ENCODE data around the gene LILRB5. TPM values are rescaled to one million over a fixed set of nuclear protein-coding genes. Genes with fewer than 3 reads are reported as not detected.

The LILRB5 gene
- total RNA-seq (2013) = 0.60 TPM
- polyA plus RNA-seq (1 to 10 TPM in 1 of 3 donors, under 1 TPM in 2; 0.14 to 1.1 (median 0.17) TPM), polyA minus RNA-seq (0.42 and 0.48 TPM in 2 replicates), total RNA-seq (0.21 to 6.8 (median 1.3) reads per million in 11 experiments)

DNA sequence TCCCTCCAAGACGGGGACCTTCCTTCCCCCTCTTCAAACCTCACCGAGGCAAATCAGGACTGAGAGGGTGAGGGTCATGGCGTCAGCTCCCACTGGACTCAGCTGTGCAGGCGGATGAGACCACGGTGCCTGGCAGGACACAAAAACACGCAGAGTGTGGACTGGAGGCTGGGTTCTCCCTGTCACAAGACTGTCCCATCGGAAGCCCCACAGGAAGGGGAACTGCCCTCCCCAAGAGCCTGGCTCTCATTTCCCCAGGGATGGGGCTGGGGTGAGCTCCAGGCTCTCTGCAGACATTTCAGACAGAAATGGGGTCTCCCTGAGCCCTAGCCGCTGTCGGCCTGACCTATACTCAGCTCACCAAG, at the start of gene LILRB5:
LILRB5 (minus strand) TSS at position 158 of the 365 bp plus-strand sequence; CDS start at position 78, 80 bp downstream.
- Histone ChIP-seq H3K27me3 (ENCODE audit: control insufficient read depth in 2 of 2, insufficient read depth in 2 of 2, low read length in 2 of 2) (peaks cover 0 to 5% of the 10 kb centered on the region in 2 donors), H3K9me3 (replicated peaks in 1 of 2; ENCODE audit: control insufficient read depth in 1 of 2, insufficient read depth in 1 of 2, low read length in 2 of 2) (no peaks in the 10 kb centered on the region), H4K20me1 (ENCODE audit: insufficient read depth, low read length) (no peaks in the 10 kb centered on the region), H3K4me3 (replicated peaks in 1 of 3; ENCODE audit: low read depth in 2 of 3, low read length in 3 of 3) (no peak within 1 kb of the TSS), H3K79me2 (ENCODE audit: insufficient read depth, low read length) (no peaks in the 10 kb centered on the region), H3K4me2 (replicated peaks; ENCODE audit: extremely low read depth, low read length, poor library complexity, severe bottlenecking) (no peak within 1 kb of the TSS), H3K36me3 (replicated peaks in 1 of 2; ENCODE audit: control insufficient read depth in 1 of 2, insufficient read depth in 2 of 2, low read length in 2 of 2) (no peaks in the 10 kb centered on the region), H3K4me1 (ENCODE audit: control insufficient read depth in 1 of 2, insufficient read depth in 2 of 2, low read length in 2 of 2) (peaks cover 10 to 22% of the 10 kb centered on the region in 2 donors), H3K9ac (ENCODE audit: insufficient read depth, low read length, poor library complexity, severe bottlenecking) (no peak within 1 kb of the TSS), H2AFZ (ENCODE audit: insufficient read depth, low read depth, low read length, poor library complexity, severe bottlenecking) (peak within 1 kb of the TSS; percentile 35), H3K27ac (ENCODE audit: low read depth in 1 of 2, low read length in 2 of 2) (no peak within 1 kb of the TSS)
- H3K4me3 Mint-ChIP-seq = peak within 1 kb of the TSS in 1 of 2 donors; percentile 52
- H3K27me3 Mint-ChIP-seq (ENCODE audit: low read depth in 3 of 3) = peaks cover 16 to 18% (median 18%) of the 10 kb centered on the region in 3 donors
- no peak for DNase-seq
- WGBS (ENCODE audit: insufficient coverage) = 59% methylated on average over 5 of the region's 9 CpGs
- TF ChIP-seq, protein P1, sequence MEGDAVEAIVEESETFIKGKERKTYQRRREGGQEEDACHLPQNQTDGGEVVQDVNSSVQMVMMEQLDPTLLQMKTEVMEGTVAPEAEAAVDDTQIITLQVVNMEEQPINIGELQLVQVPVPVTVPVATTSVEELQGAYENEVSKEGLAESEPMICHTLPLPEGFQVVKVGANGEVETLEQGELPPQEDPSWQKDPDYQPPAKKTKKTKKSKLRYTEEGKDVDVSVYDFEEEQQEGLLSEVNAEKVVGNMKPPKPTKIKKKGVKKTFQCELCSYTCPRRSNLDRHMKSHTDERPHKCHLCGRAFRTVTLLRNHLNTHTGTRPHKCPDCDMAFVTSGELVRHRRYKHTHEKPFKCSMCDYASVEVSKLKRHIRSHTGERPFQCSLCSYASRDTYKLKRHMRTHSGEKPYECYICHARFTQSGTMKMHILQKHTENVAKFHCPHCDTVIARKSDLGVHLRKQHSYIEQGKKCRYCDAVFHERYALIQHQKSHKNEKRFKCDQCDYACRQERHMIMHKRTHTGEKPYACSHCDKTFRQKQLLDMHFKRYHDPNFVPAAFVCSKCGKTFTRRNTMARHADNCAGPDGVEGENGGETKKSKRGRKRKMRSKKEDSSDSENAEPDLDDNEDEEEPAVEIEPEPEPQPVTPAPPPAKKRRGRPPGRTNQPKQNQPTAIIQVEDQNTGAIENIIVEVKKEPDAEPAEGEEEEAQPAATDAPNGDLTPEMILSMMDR (IDR thresholded peaks at IDR 0.05) = no peak
- peaks cover 20% of the 10 kb centered on the region for H3K4me1 Mint-ChIP-seq
- H3K36me3 Mint-ChIP-seq = no peaks in the 10 kb centered on the region
- peak within 1 kb of the TSS in 3 of 7 donors; percentile 7 to 70 (median 8) for H3K27ac Mint-ChIP-seq
- no peaks in the 10 kb centered on the region for H3K9me3 Mint-ChIP-seq
- intact Hi-C loops (cut with micrococcal nuclease) = loop anchor here in 1 of 2 donors (5.0 kb wide), 1 partner anchor 35 kb away; no protein-coding TSS in a partner anchor

DNA sequence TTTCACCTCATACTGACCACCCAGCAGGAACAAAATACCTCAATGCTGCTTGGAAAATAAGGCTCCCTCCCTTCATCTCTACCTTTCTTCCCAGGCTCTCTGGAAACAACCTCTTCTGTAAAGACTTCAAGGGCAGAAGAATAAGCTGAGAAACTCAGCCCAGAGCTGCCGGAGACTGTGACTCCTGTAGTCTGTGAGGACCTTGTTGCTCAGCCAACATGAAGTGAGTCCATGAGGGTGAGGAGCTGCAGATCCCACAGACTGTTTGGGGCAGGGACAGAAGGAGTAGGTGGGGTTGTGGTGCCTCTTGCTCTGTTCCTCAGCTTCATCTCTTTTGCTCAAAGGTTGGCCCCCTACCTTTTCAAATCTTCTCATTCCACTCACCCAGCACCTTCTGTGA, 48.1 kb upstream of the LILRB5 start:
- peak overlapping the region in 1 of 7 donors; percentile 56 for H3K27ac Mint-ChIP-seq
- H3K27me3 Mint-ChIP-seq (ENCODE audit: low read depth in 3 of 3) = peaks cover 1 to 15% (median 2%) of the 10 kb centered on the region in 3 donors
- intact Hi-C loops (cut with micrococcal nuclease) = no loop called here
- H3K79me2 ChIP-seq (ENCODE audit: insufficient read depth, low read length) = peaks cover 11% of the 10 kb centered on the region
- no peak overlapping the region for H3K4me3 Mint-ChIP-seq
- H3K4me1 ChIP-seq (ENCODE audit: control insufficient read depth in 1 of 2, insufficient read depth in 2 of 2, low read length in 2 of 2) = peaks cover 72 to 90% of the 10 kb centered on the region in 2 donors
- no peak overlapping the region for H3K4me3 ChIP-seq (replicated peaks in 1 of 3; ENCODE audit: low read depth in 2 of 3, low read length in 3 of 3)
- no peak overlapping the region for H2AFZ ChIP-seq (ENCODE audit: insufficient read depth, low read depth, low read length, poor library complexity, severe bottlenecking)
- no peak for DNase-seq
- WGBS (ENCODE audit: insufficient coverage) = no CpG with 5 or more reads among the region's 1 CpG
- H4K20me1 ChIP-seq (ENCODE audit: insufficient read depth, low read length) = peaks cover 35% of the 10 kb centered on the region
- peaks cover 31 to 37% of the 10 kb centered on the region in 2 donors for H3K36me3 Mint-ChIP-seq
- H3K27ac ChIP-seq (ENCODE audit: low read depth in 1 of 2, low read length in 2 of 2) = no peak overlapping the region
- H3K36me3 ChIP-seq (replicated peaks in 1 of 2; ENCODE audit: control insufficient read depth in 1 of 2, insufficient read depth in 2 of 2, low read length in 2 of 2) = peaks cover 27 to 35% of the 10 kb centered on the region in 2 donors
- H3K9me3 ChIP-seq (replicated peaks in 1 of 2; ENCODE audit: control insufficient read depth in 1 of 2, insufficient read depth in 1 of 2, low read length in 2 of 2) = no peaks in the 10 kb centered on the region
- no peaks in the 10 kb centered on the region for H3K27me3 ChIP-seq (ENCODE audit: control insufficient read depth in 2 of 2, insufficient read depth in 2 of 2, low read length in 2 of 2)
- TF ChIP-seq, protein P1 (IDR thresholded peaks at IDR 0.05) = no peak
- peak overlapping the region; percentile 11 for H3K4me2 ChIP-seq (replicated peaks; ENCODE audit: extremely low read depth, low read length, poor library complexity, severe bottlenecking)
- H3K9ac ChIP-seq (ENCODE audit: insufficient read depth, low read length, poor library complexity, severe bottlenecking) = no peak overlapping the region
- peaks cover 0 to 14% (median 1%) of the 10 kb centered on the region in 7 donors for H3K9me3 Mint-ChIP-seq
- peaks cover 75% of the 10 kb centered on the region for H3K4me1 Mint-ChIP-seq

All from CD14-positive monocyte (primary cell).